ENCODE data around the gene MAD1L1.

MAD1L1 gene

GRCh38 chr7:2141651-2142050, 91.1 kb downstream of the MAD1L1 start:
- DNase-seq, result peak in 20 of 56 donors; percentile 5 to 56 (median 25)

GRCh38 chr7:2141021-2141410, 91.7 kb downstream of the MAD1L1 start:
- DNase-seq, result no peak

DNA sequence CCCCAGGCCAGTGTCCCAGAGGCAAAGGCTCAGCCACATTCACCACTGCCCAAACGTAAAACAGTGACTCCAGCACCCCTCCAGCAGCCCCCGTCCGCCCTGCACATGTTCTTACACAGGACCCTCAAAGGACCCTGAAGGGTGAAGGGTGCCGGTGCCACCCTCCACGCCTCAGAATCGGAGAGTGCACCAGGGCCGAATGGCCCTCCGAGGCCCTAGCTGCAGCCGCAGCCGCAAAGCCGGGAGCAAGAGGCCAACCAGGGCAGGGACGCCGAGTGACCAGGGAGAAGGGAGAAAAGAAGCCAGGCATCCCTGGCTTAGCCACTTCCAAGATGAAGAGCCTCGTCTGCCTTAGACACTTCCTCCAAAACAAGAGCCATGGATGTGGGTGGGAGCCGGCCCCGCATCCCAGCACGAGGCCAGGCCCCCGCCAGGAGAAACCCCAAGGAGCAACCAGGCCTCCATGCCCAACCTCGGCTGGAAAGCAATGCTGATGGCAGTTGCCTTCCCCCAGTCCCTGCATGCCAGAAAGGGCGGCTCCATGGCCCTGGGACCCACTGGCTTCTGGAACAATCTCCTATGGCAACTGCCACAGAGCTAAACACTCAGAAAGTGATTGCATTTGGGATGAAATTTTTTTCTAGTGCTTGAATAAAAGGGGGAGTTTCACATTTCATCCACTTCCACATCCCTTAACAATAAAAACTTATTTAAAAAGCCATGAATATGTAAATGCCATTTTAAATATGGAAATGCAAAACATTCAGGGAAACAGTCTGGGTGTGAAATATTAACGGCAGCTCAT, 92.3 kb downstream of the MAD1L1 start:
- DNase-seq, result peak in 4 of 56 donors; percentile 11 to 24 (median 15)

DNA sequence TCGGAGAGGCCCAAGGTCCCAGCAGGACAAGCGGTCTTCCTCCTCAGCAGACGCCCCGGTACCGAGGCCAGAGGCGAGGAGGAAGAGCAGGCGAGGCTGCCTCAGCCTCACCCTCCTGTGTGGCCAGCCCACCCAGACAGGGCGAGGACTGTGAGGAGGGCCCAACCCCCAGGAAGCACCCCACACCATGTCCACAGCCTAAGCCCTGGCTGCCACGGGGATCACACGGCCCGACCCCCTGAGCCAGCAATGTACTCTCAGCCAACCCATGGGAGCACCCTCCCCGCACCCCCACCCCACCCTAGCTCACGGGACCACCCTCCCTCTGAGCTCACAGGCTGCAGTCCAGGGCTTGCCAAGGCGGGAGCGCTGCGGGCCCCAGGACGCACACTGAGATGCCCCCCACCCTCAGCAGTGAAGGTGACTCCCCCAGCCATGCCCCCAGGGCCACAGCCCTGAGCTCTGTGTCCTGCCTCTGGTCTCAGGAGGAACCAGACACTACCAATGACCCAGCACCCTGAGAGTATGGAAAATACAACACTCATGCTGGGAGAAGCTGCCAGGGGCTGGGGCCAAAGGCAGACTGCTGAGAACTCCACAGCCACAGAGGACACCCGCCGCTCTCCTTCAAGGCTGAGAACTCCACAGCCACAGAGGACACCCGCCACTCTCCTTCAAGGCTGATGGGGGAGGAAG, 93.6 kb downstream of the MAD1L1 start:
- DNase-seq, result no peak

- DNase-seq, result peak in 1 of 56 donors; percentile 9
Observed at GRCh38 chr7:2138146-2138765, 94.5 kb downstream of the MAD1L1 start.

DNA sequence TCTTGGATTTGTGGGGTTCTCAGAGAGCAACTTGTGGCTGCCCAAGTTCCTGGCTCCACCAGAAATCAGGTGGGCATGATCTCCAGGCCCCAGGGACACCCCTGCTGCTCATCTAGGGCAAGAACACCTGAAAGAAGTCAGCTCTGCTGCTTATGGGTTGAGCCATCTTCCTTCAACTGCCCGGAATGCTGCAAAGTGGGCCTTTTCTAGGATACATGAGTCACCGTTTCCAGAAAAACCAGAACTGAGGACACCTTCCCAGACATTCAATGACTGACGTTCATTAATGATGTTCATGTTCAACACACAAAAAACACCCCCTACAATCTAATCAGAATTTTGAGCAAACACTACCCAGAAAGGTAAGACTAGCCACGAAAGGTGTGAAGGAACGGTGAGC, 98.0 kb downstream of the MAD1L1 start:
- no peak for DNase-seq

DNA sequence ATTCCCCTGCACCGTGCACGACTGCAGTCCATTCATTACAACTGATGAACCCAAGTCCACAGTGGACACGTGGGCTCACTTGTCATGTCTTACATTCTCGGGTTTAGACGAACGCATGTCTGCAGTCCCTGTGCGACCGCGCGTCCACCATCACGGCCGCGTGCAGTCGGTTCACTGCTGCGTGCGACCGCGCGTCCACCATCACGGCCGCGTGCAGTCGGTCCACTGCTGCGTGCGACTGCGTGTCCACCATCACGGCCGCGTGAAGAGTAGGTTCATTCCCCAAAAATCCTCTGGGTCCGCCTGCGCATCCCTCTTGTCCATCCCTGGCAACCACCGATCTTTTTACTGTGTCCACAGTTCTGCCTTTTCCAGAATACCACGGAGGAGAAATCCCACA, 100.5 kb downstream of the MAD1L1 start:
- no peak for DNase-seq

DNA sequence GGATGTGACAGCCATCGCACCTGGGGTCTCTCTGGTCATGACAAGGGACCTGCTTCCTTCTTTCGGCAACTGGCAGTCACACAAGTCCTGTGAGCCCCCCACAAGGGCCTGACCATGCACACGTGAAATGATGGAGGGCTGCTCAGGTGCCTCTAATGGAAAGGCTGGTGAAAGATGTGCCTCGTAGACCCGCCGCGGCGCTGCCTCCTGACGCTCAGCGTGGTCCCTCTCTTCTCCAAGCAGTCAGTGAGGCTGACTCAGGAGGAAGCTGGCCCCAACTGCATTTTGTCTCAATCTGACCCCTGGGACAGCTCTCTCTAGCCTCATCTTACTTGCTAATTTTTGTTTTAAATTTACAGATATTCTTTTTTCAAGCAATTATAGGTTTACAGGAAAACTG, 100.9 kb downstream of the MAD1L1 start:
- no peak for DNase-seq

DNA sequence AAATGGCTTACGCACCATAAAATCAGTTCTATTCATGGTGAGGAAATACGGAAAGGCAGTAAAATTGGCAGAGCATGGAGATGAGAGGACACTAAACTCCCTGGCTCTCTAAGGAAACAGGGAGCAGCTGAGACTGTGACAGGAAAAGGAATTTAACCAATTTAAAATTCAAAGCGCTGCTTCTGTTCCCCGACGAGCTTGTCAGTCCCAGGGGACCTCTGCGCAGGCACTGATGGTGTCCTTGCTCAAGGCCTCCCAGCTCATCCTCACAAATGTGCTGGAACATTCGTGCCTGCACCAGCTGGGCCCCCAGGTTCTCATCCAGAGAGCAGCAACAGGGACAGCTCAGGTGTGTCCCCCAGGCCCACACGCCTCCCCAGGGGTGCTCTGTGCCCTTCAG, 101.4 kb downstream of the MAD1L1 start:
- DNase-seq, result no peak

GRCh38 chr7:2130096-2130375, 102.7 kb downstream of the MAD1L1 start:
- no peak for DNase-seq

DNA sequence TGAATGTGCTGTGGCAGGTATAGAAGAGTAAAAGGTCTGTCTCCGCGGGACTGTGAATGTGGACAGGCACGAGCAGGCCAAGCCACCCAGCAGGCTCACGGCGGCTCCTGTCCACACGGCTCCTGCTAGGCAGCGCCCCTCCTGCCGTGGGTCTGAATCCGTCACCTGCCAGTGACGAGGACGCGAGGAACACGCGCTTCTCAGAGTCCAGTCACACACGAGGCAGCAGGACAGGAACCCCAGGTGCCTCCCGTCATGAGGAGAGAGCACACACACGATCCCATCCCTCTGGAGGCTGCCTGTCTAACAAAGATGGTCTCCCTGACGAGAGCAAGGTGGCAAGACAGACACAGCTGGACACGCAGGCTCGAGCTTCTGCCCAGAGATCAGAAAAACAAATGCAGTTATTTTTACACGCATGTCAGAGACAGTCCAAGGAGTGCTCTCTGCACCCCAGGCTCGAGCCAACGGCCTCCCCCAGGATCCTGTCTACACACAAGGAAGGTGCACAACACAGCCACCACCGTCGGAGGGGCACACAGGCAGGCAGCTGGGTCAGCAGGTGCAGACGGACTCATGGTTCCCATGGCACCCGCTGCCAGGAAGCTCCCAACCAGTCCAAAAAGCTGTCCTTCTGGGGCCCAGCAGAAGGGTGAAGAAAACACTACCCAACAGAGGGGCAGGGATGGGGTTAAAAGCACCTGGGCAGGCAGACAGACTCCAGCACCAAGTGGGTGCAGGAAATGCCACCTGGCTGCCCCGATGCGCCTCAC, 103.2 kb downstream of the MAD1L1 start:
- no peak for DNase-seq

DNA sequence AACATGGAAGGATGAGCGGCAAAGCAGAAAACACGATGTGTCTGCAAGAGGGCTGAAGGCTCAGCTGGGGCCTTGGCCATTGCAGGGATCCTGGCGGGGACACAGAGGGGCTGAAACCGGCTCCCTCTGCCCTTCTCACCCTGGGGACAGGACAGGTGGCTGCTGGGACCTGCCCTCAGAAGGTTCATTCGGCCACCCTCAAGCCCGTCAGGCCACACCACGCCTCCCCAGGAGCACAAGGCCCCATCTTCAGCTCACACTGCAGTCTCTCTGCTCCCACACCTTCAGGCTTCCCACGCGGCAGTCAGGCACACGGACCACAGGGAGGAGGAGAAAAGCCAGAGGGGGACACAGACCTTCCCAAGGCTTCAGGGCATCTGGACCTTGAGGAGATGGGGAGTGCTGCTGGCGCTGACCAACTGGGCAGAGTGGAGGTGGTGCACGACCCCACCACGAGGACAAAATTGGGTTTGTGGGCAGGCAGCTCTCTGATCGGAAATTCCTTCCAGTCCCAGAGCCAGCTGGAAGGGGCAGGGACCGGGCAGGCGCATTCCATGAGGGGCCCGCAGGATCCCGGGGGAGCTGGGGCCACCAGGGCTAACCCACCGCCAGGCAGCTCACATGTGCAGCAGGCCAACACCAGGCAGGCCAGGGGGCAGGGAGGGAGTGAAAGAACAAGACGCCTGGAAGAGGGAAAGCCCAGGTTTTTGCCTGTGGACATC, 104.0 kb downstream of the MAD1L1 start:
- no peak for DNase-seq

- no peak for DNase-seq
Observed at GRCh38 chr7:2126621-2127020, 106.1 kb downstream of the MAD1L1 start.

GRCh38 chr7:2125931-2126330, 106.8 kb downstream of the MAD1L1 start:
- no peak for DNase-seq

DNA sequence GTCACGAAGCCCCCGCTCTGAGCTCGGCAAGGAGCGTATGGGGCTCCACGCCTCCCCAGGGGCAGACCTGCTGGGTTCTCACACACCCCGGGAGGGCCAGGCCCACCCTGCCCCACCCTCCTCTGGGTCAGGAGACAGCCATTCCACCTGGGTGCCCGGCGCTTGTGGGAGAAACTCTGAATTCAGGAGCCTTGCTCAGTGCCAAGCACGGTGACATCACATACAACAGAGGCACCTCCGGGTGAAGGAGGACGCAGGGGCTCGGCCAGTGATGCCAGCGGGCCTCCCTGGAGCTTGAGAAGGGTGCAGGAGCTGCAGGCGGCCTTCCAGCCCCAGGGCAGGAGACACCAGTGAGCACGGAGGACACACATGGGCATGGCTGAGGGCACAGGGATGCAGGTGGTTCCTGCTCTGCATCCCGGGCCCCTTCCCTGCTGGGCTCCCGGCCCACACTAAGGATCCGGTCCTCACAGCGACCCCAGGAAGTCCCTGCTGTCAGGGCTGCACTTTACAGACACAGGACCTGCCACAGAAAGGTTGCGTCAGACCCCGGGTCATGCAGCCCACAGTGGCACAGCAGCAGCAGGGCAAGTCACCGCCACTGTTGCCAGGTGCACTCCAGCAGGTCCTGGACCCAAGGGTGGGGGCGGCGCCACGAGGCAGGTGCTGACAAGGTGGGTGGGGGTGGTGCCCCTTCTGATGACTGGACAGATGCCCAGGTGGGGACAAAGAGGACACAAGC, 108.0 kb downstream of the MAD1L1 start:
- DNase-seq, result peak in 1 of 56 donors; percentile 14

DNA sequence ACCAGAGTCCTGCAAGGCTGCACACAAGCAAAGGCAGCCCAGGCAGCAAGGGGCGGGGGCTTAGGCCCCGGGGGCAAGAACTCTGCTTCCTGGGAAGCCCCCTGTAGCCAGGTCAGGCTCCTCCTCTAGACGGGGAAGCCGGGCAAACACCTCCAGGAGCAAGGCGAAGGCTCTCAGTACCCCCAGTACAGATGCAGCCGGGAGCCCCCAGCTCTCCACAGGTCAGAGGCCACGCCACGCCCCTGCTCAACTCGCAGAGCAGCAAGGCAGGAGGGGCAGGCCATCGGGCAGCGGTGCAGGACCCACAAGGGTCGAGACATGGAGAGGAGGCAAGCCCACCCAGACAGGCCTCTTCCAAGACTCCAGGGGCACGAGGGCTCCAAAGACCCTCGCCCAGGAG, 108.8 kb downstream of the MAD1L1 start:
- no peak for DNase-seq

- DNase-seq, result no peak
Observed at GRCh38 chr7:2123360-2123759, 109.4 kb downstream of the MAD1L1 start.

- no peak for DNase-seq
Observed at GRCh38 chr7:2122651-2123050, 110.1 kb downstream of the MAD1L1 start.

GRCh38 chr7:2120841-2121830, 111.6 kb downstream of the MAD1L1 start:
- DNase-seq, result no peak

All from nucleus accumbens (tissue), 56 donors.